SH-SY5Y (cell line): ENCODE measurements around the gene PRR33.

ENCODE experiments used
- GATA2 ChIP-seq: IDR thresholded peaks from 2 replicates; pipeline ENCODE4 v1.6.1; 2011; ENCODE audit warnings: mild to moderate bottlenecking, low read depth, low read length
- GATA3 ChIP-seq: IDR thresholded peaks from 2 replicates; pipeline ENCODE4 v1.6.1; 2011; ENCODE audit warnings: low read depth, mild to moderate bottlenecking, low read length, moderate library complexity

DNA sequence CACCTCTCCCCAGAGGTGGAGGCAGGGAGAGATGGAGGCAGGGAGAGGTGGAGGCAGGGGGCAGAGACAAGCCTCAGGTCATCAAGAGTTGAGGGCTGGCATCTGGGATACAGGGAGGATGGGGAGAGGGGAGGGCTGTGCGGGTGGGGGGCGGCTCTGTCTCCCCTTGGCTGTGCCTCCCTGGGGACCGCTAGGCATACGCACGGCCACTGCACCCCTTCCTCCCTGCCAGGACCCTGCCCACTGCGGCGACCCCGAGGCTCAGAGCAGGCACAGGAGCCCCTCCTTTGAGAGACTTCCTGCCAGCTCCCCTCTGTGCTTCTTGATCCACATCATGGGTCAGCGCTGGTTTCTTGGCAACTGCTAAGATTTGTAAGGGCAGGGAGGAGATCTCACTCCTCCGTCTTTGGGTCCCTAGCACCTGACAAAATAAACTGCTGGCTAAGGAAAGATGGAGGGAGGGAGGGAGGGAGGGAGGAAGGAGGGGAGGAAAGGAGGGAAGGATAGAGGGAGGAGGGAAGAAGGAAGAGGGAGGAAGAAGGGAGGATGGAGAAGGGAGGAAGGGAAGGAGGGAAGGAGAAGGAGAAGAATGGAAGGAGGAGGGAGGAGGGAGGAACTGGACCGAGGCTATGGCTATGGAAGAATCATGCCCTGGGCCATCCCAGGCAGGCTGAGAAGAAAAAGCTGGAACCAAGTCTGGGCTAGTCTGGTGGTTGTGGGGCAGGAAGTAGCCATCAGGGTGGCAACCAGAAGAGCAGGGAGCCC is 18.5 kb downstream of the PRR33 start:
- no peak for TF ChIP-seq GATA2
- TF ChIP-seq GATA3: no peak
